NCI-H2196 (cell line): ENCODE data around the gene SIPA1L3.

Experiments used
- DNase-seq: peaks from one replicate; lab custom pipeline; 2025; ENCODE audit not compliant: unreplicated experiment; lab: John Stamatoyannopoulos, UW

Gene SIPA1L3

DNA sequence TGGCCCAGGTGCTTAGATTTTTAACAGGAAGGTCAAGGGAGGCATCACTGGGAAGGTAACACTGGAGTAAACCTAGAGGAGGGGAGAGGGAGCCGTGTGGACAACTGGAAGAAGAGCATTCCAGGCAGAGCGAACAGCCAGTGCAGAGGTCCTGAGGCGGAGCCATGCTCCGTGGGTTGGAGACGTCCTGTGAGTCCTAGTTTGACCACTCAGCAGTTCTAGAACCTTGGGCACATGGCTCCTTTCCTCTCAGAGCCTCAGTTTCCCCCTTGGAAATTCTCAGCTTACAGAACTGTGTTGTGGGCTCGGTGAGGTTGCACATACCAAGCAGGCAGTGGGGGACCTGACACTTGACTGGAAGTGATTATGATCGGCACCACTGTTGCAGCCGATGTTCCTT, 186.1 kb downstream of the SIPA1L3 start:
- DNase-seq: no peak

- DNase-seq: peak; percentile 12
Observed at GRCh38 chr19:38093587-38093986, 186.6 kb downstream of the SIPA1L3 start.

DNA sequence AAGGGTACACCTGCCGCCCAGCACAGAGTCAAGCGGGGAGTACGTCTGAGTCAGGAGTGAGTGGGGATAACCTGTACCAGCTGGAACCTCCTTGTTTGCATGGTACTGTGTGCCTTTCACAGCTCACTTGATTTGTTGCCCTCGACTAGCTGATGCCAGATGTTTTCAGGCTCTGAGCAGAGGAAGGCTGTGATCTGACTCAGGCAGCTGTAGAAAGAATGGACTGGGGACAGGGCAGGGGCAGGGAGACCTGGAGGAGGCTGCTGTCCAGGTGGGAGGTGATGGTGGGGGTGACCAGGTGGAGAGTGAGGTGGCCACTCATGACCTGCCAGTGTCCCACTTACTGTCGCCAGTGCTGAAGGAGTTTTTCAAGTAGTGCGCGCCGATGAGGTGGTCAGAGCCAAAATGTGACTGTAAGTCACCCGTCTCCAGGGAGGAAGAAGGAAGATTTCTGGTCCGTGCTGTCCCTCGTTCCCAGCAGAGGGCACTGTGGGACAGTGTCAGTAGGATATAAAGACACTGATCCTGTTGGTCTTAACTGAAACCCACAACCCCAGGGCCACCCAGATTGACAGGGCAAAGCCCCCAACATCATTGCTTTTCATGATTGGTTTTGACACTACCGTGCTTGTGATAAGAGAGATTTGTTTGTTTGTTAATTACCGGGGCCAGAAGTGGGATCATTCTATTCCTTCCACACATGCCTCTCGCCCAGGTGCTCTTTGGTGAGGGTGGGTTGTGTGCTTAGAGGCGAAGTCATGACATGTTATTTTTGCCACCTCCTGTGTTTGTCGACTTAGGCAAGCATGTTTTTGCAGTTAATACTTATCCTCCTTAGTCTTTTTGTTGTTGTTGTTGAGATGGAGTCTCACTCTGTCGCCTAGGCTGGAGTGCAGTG, 188.7 kb downstream of the SIPA1L3 start:
- peak; percentile 88 for DNase-seq

GRCh38 chr19:38099966-38100365, 193.0 kb downstream of the SIPA1L3 start:
- DNase-seq: no peak

DNA sequence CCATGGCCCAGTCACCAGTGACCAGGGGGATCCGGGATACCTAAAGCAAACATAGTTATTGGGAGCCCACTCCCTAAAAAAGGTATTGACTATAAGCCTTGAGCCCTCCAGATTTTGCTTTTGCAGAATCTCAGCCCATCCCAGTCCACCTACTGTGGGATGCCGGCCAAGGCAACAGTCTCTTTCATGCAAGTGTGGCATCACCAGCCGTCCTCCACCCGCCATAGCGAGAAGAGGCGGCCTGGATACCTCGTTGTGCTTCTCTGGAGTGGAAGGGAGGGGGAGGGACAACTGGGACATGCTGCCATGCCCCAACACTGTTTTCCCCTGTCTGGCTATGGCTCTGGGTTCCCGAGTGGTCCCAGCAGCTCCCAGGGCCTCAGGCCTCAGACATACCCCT, 193.6 kb downstream of the SIPA1L3 start:
- no peak for DNase-seq

DNA sequence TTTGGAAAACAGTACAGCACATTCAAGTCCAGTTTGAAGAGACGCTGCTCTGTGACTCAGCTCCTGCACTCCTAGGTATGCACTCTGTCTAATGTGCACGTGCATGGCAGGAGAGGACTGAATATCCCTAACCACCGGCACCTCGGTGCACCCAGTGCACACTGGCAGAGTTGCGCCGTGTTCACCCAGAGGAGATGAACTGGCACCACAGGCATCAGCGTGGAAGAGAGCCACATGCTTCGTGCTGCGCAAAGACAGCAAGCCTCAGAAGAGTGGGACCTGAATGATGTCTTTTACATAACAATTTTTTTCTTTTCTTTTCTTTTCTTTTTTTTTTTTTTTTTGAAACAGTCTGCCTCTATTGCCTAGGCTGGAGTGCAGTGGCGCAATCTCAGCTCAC, 194.7 kb downstream of the SIPA1L3 start:
- no peak for DNase-seq

DNA sequence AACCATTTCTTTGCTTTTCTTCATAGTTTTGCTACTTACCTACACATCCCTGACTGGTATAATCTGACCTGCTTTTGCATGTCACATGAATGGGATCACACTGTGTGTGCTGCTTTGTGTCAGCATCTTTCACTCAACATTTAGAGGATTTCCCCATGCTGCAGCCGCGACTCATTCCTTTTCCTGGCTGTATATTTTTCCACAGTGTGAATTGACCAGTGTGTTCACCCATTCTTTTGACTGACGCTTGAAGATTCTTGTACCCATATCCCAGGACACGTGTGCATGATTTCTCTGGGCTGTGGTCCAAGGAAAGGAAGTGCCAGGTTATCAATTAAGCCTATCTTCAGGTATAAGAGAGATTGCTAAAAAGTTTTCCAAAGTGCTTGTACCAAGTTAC, 198.6 kb downstream of the SIPA1L3 start:
- no peak for DNase-seq

DNA sequence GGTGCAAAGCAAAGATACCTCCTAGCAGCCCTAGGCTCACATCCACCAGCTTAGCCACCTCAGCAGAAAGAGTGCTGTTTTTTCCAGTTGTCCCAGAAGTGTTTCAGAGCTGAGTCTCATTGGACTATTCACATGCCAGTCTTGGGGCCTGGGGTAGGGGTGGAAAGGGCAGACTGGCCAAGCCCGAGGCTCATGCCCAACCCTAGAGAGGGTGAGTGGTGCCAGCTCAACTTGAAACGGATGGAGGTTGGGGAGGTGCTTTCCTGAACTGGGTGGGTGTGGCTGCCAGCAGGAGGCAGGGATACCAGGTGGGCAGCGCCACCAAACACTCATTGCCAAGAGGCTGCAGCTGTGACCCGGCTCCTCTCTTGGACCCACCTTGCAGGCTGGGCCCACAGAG, 200.1 kb downstream of the SIPA1L3 start:
- no peak for DNase-seq

- no peak for DNase-seq
Observed at GRCh38 chr19:38111898-38112297, 204.9 kb downstream of the SIPA1L3 start.

DNA sequence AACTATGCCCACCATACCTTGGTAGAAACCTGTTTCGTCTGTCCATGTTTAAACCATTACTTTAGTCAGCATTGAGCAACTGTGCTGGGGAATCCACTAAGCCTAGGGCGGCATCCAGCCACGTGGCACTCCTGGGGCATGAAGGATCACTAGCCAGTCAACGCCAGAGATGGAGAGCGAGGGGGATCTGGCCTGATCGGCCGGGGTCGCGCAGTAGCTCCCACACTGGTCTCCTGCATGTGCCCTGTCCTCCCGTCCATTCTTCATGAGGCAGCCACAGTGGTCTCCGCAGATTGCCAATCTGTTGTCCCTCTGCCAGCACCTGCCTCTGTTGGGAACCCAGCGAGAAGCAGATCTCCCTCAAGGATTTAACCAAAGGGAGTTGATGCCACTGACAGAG, 207.6 kb downstream of the SIPA1L3 start:
- no peak for DNase-seq

GRCh38 chr19:38115271-38115802, 208.3 kb downstream of the SIPA1L3 start:
- DNase-seq: no peak

GRCh38 chr19:38118176-38118575, 211.2 kb downstream of the SIPA1L3 start:
- DNase-seq: no peak

DNA sequence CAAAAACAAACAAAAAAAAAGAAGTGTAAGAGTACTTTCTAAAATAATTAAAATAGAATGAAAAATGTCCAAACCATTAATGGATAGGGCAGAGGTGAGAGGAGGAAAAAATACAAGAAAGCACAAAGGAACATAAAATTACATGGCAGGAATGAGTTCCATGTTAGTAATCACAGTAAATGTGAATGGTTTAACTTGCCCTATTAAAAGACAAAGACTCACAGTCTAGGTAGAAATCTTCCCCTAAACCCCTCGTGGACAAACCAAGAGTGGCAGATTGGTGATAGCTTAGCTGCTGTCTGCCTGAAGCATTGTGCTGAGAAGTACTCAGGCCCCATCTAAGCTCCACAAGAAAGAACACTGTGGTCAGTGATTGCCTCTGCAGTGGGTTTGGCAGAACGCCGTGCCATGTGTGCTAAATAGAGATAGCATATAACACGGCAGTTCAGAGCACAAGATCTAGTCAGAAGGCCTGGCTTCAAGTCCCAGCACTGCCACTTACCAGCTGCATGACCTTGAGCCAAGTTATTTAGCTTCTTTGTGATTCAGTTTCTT, 213.5 kb downstream of the SIPA1L3 start:
- no peak for DNase-seq

DNA sequence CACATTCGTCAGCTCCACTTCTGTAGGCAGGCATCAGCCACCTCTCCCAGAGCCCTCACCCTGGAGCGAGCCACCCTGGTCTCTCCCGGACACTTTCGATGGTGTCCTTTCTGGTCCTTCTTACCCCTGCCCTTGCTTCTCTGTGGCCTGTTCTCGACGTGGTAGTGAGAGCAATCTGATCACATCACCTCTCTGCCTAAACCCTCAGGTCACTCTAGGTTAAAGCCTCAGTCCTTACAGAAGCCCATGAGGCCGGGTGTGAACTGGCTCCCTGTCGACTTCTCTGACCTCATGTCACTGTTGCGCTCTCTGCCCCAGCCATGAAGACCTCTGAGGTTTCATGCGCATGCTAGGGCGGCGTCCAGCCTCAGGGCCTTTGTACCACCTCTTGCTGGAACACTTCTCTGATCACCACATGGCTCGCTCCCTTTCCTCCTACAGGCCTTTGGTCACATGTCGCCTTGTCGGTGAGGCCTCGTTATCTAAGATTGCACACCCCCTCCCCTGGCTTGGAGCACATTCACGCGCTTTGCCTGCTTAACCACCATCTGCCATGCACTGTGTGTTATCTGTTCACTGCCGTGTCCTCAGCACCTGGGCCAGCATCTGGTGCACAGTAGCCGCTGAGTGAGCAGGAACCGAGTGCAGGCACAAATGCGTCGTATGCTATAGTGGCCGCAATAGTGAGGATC, 215.5 kb downstream of the SIPA1L3 start:
- DNase-seq: no peak

- no peak for DNase-seq
Observed at GRCh38 chr19:38125238-38125637, 218.2 kb downstream of the SIPA1L3 start.

- no peak for DNase-seq
Observed at GRCh38 chr19:38130399-38130798, 223.4 kb downstream of the SIPA1L3 start.

- no peak for DNase-seq
Observed at GRCh38 chr19:38132781-38133180, 225.8 kb downstream of the SIPA1L3 start.

- no peak for DNase-seq
Observed at GRCh38 chr19:38133319-38133718, 226.3 kb downstream of the SIPA1L3 start.

DNA sequence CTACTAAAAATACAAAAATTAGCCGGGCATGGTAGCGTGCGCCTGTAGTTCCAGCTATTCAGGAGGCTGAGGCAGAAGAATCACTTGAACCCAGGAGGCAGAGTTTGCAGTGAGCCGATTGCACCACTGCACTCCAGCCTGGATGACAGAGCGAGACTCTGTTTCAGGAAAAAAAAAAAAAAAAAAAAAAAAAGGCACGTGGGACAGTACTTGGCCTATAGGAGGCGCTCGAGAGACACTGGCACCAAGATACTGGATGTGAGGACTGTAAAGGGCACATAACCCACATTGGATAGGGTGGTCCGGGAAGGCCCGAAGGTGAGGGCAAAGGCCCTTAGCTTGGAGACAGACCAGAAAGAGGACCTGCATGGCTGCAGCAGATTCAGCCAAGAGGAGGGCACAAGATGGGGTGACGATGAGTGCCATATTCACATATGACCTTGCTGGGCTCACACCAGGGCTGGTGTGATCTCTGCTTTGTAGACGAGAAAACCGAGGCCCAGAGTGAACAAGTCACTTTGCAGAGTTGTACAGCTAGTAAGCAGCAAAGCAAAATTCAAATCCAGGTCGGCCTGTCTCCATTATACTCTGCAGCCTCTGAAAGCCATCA, 227.6 kb downstream of the SIPA1L3 start:
- DNase-seq: no peak

DNA sequence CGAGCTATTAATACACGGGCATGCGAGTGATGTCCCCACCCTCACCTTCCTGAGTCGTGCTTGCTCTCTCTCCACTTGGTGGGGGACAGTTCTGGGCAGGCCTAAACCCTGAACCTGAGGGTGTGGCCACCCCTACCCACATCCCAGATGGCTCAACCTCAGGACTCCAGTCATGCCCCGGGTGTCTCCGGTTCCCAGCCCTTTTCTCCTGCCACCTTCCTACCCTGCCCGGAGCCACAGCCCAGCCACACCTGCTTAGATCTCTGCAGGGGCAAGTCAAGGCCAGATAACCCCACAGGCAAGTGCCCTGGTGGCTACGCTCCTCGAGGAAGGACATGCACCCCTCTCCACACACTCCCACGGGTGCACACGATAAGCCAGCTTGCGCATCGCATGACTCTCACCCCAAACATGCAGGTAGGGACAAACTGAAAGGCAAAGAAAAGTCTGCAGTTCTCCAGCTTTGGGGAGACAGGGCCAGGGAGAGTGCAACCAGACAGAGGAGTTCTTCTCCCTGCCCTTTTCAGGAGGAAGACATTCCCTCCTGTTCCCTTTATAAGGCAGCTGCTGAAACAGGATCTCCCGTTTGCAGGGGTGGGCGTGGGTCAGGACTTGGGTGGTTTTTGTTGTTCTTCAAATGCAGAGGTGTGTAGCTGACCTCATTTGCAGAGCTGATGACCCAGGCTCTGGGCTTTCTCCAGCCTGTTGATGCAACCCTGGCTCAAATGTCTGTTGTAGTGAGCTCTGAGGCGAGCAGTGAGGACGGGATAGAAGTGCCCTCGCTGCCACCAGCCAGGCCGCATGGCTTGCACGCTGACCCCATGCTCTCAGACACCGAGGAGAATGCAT, 228.4 kb downstream of the SIPA1L3 start:
- peak; percentile 29 for DNase-seq
